GM19372 (cell line): Measurements from ENCODE around the gene NECAB2.

Experiments
- ATAC-seq: cut with Tn5 transposase; IDR thresholded peaks from one replicate; pipeline ENCODE4 v1.9.1; 2021; ENCODE audit warnings: mild to moderate bottlenecking, low read depth, moderate library complexity; ENCODE audit not compliant: unreplicated experiment

Gene NECAB2

GRCh38 chr16:83981799-83982198 lies 13.8 kb downstream of the NECAB2 start:
- no peak for ATAC-seq

- no peak for ATAC-seq
Observed at GRCh38 chr16:83983491-83983890, 15.4 kb downstream of the NECAB2 start.

DNA sequence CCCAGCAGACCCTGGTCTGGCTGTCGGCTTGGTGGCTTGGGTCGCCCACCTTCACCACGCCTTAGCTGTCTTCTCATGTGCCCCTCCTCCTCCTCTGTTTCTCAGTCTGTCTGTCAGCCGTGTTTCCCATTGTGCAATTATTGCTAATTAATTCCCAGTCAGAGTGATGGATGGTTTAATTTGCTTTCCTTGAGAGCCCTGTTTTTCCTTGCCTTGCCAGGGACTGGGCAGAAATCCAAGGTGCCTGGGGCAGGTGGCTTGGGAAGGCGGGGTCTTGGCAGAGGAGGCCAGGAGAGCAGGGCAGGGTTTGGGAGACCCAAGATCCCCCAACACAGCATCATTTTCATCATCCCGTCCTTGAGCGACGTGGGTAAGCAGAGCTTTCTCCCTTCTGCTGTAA lies 21.3 kb downstream of the NECAB2 start:
- no peak for ATAC-seq

- no peak for ATAC-seq
Observed at GRCh38 chr16:83990492-83990891, 22.4 kb downstream of the NECAB2 start.

- ATAC-seq: no peak
Observed at GRCh38 chr16:83992624-83993023, 24.6 kb downstream of the NECAB2 start.

- ATAC-seq: no peak
Observed at GRCh38 chr16:83994087-83994486, 26.0 kb downstream of the NECAB2 start.

DNA sequence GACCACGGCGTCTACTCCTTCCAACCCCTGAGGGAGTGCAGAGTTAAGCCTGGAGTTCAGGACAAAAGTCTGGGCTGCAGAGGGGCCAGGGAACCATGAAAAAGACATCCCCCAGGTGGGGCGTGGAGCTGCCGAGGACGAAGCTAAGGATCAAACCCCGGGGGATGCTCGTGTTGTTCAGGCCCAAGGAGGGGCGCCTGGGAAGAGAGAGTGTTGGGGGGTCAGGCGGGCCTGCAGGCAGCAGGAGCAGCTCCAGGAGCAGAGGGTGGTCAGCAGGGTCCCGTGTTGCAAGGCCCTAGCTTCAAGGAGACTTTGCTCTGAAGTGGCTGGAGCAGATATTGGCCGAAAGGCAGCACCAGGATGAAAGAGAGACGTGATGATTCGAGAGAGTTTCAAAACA lies 26.7 kb downstream of the NECAB2 start:
- ATAC-seq: no peak

- ATAC-seq: no peak
Observed at GRCh38 chr16:83995754-83996153, 27.7 kb downstream of the NECAB2 start.

- no peak for ATAC-seq
Observed at GRCh38 chr16:83996481-83997252, 28.6 kb downstream of the NECAB2 start.

- no peak for ATAC-seq
Observed at GRCh38 chr16:83998091-83998490, 30.0 kb downstream of the NECAB2 start.

DNA sequence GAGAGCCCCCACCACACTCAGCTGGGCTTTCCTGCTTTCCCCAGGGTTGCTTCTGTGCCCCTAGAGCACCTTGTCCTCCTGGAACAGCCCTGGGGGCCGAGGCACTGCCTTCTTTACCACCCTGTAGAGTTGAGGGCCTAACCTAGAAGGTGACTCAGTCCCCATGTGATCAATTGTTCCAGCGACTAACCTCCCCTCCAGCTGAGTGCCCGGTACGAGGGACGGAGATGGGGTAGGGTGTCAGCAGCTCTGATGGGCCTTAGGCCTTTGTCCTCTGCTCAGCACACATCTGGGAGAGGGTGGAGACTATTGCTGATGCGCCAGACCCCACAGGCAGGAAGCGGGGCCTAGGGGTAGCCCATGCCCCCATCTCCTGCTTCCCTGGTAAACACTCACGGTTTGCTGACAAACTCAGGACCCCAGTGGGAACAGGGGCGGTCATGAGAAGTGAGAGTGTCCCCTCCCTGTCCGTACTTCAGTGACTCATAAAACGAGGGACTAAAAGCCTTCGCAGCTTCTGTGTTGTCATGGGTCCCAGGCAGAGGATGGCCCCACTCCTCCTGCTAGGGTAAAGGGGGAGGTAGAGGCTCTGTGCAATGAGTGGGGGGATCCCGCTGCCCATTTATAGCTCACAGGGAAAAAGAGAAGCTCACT lies 33.1 kb downstream of the NECAB2 start:
- ATAC-seq: no peak

- no peak for ATAC-seq
Observed at GRCh38 chr16:84001726-84002125, 33.7 kb downstream of the NECAB2 start.

DNA sequence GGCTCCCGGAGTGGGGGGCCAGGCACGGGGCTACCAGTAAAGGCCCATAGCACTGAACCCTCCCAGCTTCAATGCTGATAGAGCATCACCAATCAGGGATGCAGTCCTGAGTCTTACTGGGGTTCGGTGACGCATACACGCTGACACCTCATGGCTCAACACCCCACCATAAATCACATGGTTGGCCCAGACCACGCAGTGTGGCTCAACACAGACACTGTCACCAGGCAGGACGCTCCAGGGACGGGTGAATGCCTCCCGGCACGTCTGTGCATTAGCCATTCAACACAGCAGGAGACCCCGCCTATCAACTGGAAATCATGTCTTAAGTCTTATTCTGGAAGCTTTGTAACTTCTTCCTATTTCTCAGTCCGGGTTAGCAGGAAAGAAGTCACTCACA lies 35.0 kb downstream of the NECAB2 start:
- no peak for ATAC-seq

- no peak for ATAC-seq
Observed at GRCh38 chr16:84004442-84004841, 36.4 kb downstream of the NECAB2 start.

DNA sequence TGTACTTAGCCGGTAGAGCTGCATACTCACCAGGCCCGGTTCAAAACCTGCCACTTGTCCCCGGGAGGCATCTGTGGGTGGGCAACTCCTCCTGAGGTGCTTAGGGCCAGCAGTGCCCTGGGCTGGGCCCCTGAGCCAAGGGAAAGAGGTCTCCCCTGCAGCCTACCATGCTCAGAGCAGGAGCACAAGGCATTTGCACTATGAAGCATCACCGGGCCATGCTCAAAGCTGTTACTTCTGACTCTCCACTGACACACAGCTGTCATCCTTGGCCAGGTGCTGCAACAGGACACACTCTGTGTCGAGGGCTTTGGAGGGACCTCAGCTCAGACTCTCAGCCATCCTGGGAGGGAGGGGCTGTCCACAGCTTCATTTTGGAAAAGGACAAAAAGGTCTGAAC lies 37.3 kb downstream of the NECAB2 start:
- no peak for ATAC-seq

GRCh38 chr16:84007520-84007919 lies 39.5 kb downstream of the NECAB2 start:
- ATAC-seq: no peak

GRCh38 chr16:84007965-84008364 lies 39.9 kb downstream of the NECAB2 start:
- no peak for ATAC-seq

GRCh38 chr16:84009282-84009681 lies 41.2 kb downstream of the NECAB2 start:
- ATAC-seq: no peak

- ATAC-seq: peak; percentile 82
Observed at GRCh38 chr16:84013787-84014569, 45.9 kb downstream of the NECAB2 start.

DNA sequence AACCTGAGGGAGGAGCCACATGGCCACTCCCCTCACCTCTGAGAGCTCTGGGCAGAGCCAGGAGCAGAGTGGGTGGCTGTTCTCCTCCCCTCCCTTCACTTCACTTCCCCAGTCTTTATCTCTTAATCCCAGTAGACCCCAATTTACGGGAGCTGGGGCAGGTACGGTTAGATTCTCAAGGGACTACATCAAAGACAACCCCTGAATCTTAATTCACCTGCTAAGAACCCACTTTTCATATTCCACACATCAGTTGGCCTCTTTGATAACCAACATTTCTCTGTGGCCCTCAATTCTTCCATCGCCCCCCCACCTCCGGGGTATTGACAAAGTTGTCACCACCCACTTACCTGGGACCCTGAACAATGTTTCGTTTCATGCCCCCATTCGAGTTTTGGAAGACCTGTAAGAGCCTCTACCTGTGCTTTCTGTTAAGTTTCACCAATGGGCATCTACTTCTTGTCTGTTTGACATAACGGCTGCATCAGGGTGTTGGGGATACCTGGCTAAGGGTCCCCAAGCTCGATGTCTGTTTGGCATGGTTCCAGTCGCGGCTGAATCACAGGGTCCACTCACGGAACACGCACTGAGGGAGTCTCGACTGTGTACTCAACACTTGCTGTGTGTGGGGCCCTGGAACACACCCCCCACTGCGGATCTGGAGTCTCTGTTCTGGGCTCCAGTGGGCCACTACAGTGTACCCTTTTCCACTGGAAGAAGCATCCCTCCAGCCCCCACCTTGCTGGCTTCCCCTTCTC lies 46.7 kb downstream of the NECAB2 start:
- ATAC-seq: no peak

GRCh38 chr16:84015399-84015798 lies 47.4 kb downstream of the NECAB2 start:
- ATAC-seq: no peak
